HG03460 (cell line): ENCODE results near the gene CHAC1.

Experiments
- ATAC-seq: cut with Tn5 transposase; IDR thresholded peaks from one replicate; pipeline ENCODE4 v1.9.1; 2021; ENCODE audit not compliant: unreplicated experiment

The CHAC1 gene

DNA sequence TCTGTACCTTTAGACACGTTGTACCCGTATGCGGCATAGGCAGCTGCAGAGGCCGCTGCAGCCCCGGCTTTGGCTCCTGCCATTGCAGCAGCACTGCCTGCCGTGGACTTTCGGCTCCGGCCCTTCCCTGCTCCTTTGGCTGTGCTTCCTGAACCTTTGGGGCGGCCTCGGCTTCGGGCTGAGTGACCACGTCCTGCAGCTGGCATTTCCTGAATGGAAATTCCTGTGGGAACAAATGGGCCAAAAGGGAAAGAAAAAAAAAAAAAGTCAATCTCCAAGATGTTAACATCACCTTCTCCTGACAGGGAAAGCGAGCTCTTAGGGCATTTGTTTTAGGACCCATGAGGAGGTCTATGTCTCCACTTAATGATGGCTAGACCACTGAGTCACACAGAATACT, 29.6 kb downstream of the CHAC1 start:
- no peak for ATAC-seq

DNA sequence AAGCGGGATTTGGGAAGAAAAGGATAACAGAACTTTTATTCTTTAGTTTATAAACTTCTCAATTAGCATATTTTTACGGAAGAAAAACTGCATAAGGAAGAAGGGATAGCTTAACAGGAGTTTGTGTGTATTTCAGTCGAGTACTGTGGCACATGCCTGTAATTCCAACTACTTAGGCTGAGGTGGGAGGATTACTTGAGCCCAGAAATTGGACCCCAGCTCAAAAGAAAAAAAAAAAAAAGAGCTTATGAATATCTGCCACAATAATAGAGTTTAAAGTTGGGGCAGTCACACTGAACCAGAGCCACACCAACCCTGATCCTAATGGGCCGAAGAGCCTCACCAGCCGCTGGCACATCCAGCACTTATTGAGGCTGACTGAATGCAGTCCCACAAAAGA, 31.1 kb downstream of the CHAC1 start:
- ATAC-seq = no peak

DNA sequence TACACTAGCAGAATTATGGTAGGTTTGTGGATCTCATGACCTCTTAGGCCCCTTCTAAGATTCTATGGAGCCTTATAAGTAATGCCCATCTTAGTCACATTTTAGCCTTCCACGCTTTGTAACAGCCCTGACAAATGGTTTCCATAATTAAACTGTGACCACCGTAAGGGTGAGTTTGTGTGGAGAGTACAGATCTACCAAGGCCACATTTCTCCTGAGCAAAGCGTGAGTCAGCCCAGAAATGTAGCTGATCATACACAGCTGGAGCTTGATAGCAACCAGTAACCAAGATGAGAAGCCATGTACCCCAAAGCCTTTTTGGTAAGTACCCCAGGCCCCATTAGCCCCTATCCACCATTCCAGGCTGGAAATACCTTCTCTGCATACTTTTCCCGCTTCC, 31.7 kb downstream of the CHAC1 start:
- ATAC-seq = no peak

DNA sequence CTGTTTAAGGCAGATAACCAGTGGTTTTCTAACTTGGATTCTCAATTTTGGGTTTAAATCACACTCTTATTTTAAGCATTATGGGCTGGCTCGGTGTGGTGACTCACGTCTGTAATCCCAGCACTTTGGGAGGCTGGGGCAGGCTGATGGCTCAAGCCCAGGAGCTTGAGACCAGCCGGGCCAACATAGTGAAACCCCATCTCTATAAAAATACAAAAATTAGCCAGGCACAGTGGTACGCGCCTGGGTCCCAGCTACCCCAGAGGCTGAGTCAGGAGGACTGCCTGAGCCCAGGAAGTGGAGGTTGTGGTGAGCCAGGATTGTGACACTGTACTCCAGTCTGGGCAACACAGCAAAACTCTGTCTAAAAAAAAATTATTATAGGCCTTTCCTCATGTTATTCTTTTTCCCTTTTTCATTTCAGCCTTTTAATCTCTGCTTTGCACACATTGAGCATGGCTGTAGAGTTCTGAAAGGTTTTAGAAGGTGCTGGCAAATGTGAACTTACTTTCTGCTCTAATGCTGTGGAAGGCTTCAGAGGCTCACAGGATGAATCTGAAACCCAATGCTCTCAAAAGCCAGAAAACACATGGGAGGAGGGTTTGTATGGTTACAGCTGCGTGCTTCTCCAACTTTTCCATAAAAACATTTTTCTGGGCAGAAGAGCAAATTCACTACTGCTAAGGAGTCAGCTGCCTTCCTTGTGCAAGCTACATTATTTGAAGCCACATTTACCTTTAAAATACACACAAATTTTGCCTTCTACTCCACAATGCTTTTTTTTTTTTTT, 32.5 kb downstream of the CHAC1 start:
- ATAC-seq = no peak

DNA sequence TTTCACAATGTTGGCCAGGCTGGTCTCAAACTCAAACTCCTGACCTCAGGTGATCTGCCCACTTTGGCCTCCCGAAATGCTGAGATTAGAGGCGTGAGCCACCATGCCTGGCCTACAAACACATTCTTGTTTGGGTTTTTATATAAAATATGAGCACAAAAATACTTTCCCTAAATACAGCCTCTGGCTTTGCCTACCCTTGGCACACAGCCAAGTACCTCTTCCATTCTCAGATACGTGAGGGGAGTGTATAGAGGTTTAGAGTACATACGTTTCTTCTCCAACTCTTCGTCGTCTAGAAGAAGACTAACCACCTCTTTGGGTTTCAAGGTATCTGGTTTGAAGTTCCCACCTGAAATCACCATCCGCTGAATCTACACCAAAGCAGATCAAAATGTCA, 33.5 kb downstream of the CHAC1 start:
- ATAC-seq = no peak

DNA sequence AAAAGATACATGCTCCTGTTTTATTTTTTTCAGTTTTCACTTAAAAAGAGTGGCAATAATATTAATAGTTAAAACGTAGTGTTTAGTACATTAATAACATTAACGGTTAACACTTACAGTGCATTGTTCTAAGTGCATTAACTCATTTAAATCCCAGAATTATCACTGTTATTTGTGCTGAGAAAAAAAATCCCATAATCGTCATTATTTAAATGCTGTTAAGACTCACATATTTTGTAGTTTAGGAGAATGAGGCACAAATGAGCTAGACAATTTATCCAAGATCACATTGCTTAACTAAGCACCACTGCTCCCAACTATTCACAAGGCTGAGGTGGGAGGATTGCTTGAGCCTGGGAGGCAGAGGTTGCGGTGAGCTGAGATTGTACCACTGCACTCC, 34.9 kb downstream of the CHAC1 start:
- no peak for ATAC-seq

DNA sequence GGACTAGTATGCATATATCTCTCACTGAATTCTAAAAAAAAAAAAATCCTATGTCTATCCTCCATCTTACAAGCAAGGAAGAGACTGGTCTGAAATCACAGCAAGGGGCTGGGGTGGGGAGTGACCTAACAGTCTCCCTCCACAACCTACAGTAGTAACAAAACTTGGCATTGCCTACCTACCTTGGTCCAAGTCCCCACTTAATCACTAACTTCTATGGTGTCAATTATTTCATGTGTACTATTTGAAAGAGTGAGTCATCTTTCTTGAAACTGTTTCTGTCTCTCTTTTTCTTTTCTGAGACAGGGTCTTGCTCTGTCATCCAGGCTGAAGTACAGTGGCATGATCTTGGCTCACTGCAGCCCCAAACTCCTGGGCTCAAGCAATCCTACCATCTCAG, 36.8 kb downstream of the CHAC1 start:
- ATAC-seq = no peak

DNA sequence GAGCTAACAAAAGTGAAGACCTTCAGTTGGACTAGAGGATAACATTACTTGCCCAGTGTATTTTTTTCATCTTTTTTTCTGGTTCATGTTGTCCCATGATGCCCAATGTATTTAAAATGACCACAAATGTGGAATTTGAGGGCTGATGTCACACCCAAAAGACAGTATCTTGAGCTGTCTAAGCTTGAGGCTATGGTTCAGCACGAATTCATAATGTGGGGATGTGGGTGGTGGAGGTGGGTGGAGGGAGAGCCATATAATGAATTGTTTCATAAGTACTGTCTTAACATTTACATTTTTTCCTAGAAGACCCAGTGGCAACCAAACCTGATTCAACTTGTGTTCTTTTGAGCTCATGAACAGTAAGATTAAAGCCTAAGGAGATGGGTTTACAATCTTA, 37.5 kb downstream of the CHAC1 start:
- no peak for ATAC-seq

DNA sequence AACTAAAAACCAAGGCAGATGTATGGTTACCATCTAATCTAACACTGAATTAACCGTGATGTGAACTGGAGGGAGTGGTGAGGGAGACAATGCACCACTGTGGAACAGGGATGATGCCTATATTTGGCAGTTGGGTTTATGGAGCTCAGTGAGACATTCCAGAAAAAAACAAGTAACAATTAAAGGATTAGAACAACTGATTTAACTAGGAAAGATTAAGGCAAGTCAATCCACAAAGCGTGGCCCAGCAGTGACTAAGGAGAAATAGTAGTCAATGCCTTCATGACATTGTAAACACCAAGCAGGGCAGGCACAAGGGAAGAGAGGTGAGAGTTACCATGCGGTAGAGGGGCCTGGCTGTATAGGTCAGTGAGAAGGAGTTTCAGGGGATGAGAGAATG, 38.1 kb downstream of the CHAC1 start:
- no peak for ATAC-seq

DNA sequence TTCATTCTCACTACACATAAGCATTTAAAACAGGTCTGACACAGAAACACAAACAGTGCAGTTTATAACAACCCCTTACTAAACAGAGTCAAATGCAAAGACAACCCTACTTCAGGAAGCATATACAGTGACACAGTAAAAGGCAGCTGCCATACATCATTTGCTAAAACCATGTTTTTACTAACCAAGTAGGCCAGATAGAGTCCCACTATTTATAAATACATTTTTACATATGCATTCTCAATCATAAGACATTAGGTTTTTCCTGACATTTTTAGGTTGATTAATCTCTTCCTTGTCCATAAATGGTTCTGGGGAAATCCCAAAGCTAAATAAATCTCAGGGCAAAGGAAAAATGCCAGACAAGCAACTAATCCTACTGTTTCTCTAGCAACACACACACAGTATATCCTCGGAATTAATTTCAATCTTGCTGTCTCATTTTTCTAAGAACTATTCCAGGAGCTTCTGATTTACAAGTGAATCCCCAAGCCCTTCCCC, 39.0 kb downstream of the CHAC1 start:
- no peak for ATAC-seq

DNA sequence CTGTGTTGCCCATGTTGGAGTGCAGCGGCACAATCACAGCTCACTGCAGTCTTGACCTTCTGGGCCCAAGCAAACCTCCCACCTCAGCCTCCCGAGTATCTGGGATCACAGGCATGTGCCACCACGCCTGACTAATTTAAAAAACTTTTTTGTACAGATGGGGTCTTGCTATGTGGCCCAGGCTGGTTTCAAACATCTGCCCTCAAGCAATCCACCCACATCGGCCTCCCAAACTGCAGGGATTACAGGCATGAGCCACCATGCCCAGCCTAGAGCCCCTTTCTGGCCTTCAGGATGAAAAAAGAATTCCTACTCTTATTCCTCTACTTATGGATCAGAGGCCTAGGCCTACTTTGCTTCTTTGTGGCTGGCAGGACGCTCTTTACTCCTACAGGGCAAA, 39.6 kb downstream of the CHAC1 start:
- ATAC-seq = no peak

DNA sequence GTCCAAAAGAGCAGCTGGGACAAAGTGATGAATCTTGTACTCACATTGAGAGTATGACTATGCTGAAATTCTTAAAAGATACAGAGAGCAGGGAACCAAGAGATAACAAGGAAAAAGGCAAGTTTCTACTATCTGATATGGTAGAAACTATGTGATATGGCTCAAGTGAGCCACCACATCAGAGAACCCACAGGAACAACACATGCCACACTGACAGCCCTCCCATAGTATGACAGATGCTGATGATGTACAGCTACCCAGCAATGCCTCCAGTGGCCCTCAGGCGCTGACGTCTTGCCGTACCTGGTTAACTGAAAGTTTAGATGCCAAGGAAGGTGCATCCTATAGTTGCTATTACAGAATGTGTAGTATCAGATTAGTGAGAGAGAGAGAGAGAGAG, 42.4 kb downstream of the CHAC1 start:
- ATAC-seq = no peak

DNA sequence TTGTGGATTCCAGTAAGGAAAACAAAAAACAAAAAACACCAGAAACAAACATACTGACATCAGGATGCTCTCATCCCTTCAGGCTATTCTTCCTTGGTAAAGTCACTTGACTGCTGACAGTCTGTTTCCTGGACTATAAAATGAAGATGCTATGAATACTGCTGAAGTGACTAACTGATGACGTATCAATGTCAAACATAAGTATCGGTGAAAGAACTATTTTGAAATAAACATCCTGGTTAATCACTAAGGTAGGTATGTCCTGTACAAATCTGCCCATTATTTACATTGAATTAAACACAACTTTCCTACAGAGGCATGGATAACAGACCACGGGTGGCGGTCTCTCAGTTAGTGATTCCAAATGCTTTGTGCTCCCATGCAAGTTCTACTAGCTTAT, 45.9 kb downstream of the CHAC1 start:
- no peak for ATAC-seq

DNA sequence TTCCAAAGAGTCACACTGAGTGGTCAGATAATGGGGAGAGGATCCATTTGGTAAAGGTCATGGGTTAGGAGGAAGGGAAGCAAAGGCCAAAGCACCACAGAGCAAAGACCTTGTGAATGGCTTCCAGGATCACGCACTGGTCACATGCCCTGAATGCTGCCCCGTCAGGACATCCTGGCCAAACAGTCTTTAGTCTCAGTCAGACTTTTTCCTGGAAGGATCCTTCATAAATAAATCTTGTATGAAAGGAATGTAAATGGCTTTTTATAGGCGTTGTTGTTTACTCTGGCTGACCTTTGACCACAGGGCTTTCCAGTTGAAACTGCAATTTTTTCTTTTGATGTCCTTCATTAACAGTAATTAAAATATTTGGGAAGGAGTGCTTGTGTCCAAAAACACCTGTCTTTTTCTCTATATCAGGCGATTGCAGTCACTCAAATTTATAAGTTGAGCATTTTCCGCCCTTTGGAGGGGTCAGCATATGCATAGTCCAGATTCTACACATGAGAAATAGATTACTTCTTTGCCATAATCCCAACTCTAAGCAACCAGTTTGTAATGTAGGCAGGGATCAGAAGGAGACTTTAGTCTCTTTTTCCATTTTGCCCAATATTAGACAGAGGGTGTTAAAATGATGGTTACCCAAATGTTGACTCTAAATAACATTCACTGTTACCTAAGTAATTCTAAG, 48.4 kb downstream of the CHAC1 start:
- no peak for ATAC-seq

DNA sequence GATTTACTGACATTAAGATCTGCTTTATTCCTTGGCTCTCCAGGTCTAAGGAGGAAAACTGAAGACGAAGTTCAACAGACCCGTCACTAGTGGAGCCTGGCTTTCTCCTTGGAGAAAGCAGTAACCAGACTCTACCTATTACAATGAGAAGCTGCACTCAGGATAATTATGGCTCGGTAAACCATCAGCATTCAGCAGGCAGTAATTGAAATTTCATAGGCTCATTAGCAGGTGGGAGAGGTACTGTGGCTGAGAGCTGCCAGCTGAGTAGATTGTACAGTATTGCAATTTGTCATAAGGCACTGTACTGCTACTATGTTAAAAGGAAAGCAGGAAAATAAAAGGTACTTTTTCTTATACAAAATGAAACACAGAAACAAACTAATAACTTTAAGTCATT, 51.2 kb downstream of the CHAC1 start:
- no peak for ATAC-seq
